HEK293 (cell line): ENCODE data around the gene SPA17.

Experiments
- CTCF ChIA-PET: fragments of 350-600 bp; formaldehyde crosslinking; extraction: SDS; loops from one replicate; lab custom pipeline; 2021; ENCODE audit warnings: antibody characterized with exemption; lab: Yijun Ruan, JAX
- POLR2A ChIA-PET: fragments of 300-600 bp; formaldehyde crosslinking; extraction: SDS; loops from one replicate; lab custom pipeline; 2020; ENCODE audit warnings: antibody characterized with exemption, inconsistent platforms; lab: Yijun Ruan, JAX
- H3K27ac ChIP-seq: fragments of 200-500 bp; sonication (Bioruptor generic); 2 replicates; pipeline ENCODE4 v1.5.1; 2014; ENCODE audit warnings: low read depth, low read length, control low read depth, inconsistent platforms; ENCODE audit errors: extremely low read depth
- H3K36me3 ChIP-seq, 2 experiments: fragments of 200-500 bp in 1 of 2; sonication (Bioruptor generic) in 1 of 2; 1 replicate in 1 of 2; 2 replicates in 1 of 2; pipeline ENCODE4 v1.5.1; 2014 to 2017; ENCODE audit warnings: inconsistent platforms in 2 of 2, low read length in 2 of 2; ENCODE audit not compliant: control insufficient read depth in 2 of 2, insufficient read depth in 1 of 2
- H3K4me1 ChIP-seq: fragments of 200-500 bp; sonication (Bioruptor generic); 2 replicates; pipeline ENCODE4 v1.5.1; 2014; ENCODE audit warnings: mild to moderate bottlenecking, low read length, inconsistent platforms; ENCODE audit not compliant: control insufficient read depth, insufficient read depth
- H3K4me3 ChIP-seq: 2 replicates; pipeline ENCODE4 v1.5.1; 2011; ENCODE audit warnings: low read depth, mild to moderate bottlenecking, control low read depth, low read length, moderate library complexity
- H3K9me3 ChIP-seq: fragments of 200-500 bp; sonication (Bioruptor generic); 2 replicates; pipeline ENCODE4 v1.5.1; 2014; ENCODE audit warnings: low read depth, low read length, inconsistent platforms; ENCODE audit not compliant: control insufficient read depth, insufficient read depth
- GLIS1 ChIP-seq: fragments of 450-650 bp; formaldehyde crosslinking; IDR thresholded peaks from 2 replicates; pipeline ENCODE4 v1.5.1; 2016; ENCODE audit warnings: missing biosample characterization, missing genetic modification characterization
- HOXC10 ChIP-seq: sonication (generic); formaldehyde crosslinking; IDR thresholded peaks from 2 replicates; pipeline ENCODE4 v1.8.1; 2023; ENCODE audit warnings: mild to moderate bottlenecking, missing genetic modification reagents
- IKZF3 ChIP-seq: fragments of 450-650 bp; IDR thresholded peaks from 2 replicates; pipeline ENCODE4 v1.5.0; 2018; ENCODE audit warnings: missing biosample characterization, mild to moderate bottlenecking, missing genetic modification characterization, moderate library complexity
- OVOL3 ChIP-seq: fragments of 450-650 bp; formaldehyde crosslinking; IDR thresholded peaks from 2 replicates; pipeline ENCODE4 v1.5.1; 2016; ENCODE audit warnings: missing biosample characterization, missing genetic modification characterization
- RBAK ChIP-seq: fragments of 450-650 bp; formaldehyde crosslinking; IDR thresholded peaks from 2 replicates; pipeline ENCODE4 v1.5.1; 2016; ENCODE audit warnings: missing biosample characterization, missing genetic modification characterization
- REPIN1 ChIP-seq: fragments of 450-650 bp; formaldehyde crosslinking; IDR thresholded peaks from 2 replicates; pipeline ENCODE4 v1.5.1; 2017; ENCODE audit warnings: missing biosample characterization, missing genetic modification characterization, low read depth
- SP7 ChIP-seq: fragments of 450-650 bp; formaldehyde crosslinking; IDR thresholded peaks from 2 replicates; pipeline ENCODE4 v1.5.1; 2016; ENCODE audit warnings: missing biosample characterization, missing genetic modification characterization
- ZNF184 ChIP-seq: fragments of 450-650 bp; IDR thresholded peaks from 2 replicates; pipeline ENCODE4 v1.5.1; 2018; ENCODE audit warnings: missing biosample characterization, mild to moderate bottlenecking, missing genetic modification characterization
- ZNF202 ChIP-seq: fragments of 450-650 bp; formaldehyde crosslinking; IDR thresholded peaks from 2 replicates; pipeline ENCODE4 v1.5.1; 2016; ENCODE audit warnings: missing biosample characterization, missing genetic modification characterization, borderline replicate concordance
- ZNF223 ChIP-seq: fragments of 450-650 bp; formaldehyde crosslinking; IDR thresholded peaks from 2 replicates; pipeline ENCODE4 v1.5.1; 2016; ENCODE audit warnings: missing biosample characterization, missing genetic modification characterization
- ZNF37A ChIP-seq: fragments of 450-650 bp; IDR thresholded peaks from 2 replicates; pipeline ENCODE4 v1.5.1; 2018; ENCODE audit warnings: missing biosample characterization, missing genetic modification characterization
- ZNF394 ChIP-seq: fragments of 450-650 bp; formaldehyde crosslinking; IDR thresholded peaks from 2 replicates; pipeline ENCODE4 v1.5.1; 2016; ENCODE audit warnings: missing biosample characterization, missing genetic modification characterization, mild to moderate bottlenecking, moderate library complexity, borderline replicate concordance
- ZNF521 ChIP-seq: fragments of 450-650 bp; formaldehyde crosslinking; IDR thresholded peaks from 2 replicates; pipeline ENCODE4 v1.5.1; 2017; ENCODE audit warnings: missing biosample characterization, mild to moderate bottlenecking, missing genetic modification characterization
- ZNF530 ChIP-seq: fragments of 450-650 bp; formaldehyde crosslinking; IDR thresholded peaks from 2 replicates; pipeline ENCODE4 v1.5.1; 2016; ENCODE audit warnings: low read depth, missing biosample characterization, missing genetic modification characterization
- ZNF560 ChIP-seq: fragments of 450-650 bp; formaldehyde crosslinking; IDR thresholded peaks from 2 replicates; pipeline ENCODE4 v1.5.1; 2017; ENCODE audit warnings: missing biosample characterization, missing genetic modification characterization, borderline replicate concordance
- ZNF600 ChIP-seq: fragments of 450-650 bp; formaldehyde crosslinking; IDR thresholded peaks from 2 replicates; pipeline ENCODE4 v1.5.1; 2016; ENCODE audit warnings: missing biosample characterization, missing genetic modification characterization
- ZNF658 ChIP-seq: fragments of 450-650 bp; formaldehyde crosslinking; IDR thresholded peaks from 2 replicates; pipeline ENCODE4; 2016; ENCODE audit warnings: missing biosample characterization, missing genetic modification characterization
- ZNF76 ChIP-seq: fragments of 450-650 bp; formaldehyde crosslinking; IDR thresholded peaks from 2 replicates; pipeline ENCODE4; 2016; ENCODE audit warnings: low read depth, missing biosample characterization, missing genetic modification characterization, borderline replicate concordance
- ZNF791 ChIP-seq: fragments of 450-650 bp; formaldehyde crosslinking; IDR thresholded peaks from 2 replicates; pipeline ENCODE4 v1.5.1; 2016; ENCODE audit warnings: missing biosample characterization, missing genetic modification characterization
- ZNF837 ChIP-seq: fragments of 450-650 bp; formaldehyde crosslinking; IDR thresholded peaks from 2 replicates; pipeline ENCODE4 v1.5.1; 2016; ENCODE audit warnings: missing biosample characterization, missing genetic modification characterization
- ZSCAN5A ChIP-seq: fragments of 450-650 bp; formaldehyde crosslinking; IDR thresholded peaks from 2 replicates; pipeline ENCODE4 v1.5.1; 2016; ENCODE audit warnings: missing biosample characterization, missing genetic modification characterization
- TF ChIP-seq, protein P1 (sequence below): sonication (generic); formaldehyde crosslinking; IDR thresholded peaks from 2 replicates; pipeline ENCODE4 v1.8.1; 2022; ENCODE audit warnings: mild to moderate bottlenecking, moderate library complexity, missing genetic modification reagents
- TF ChIP-seq, protein P2 (sequence below): fragments of 450-650 bp; formaldehyde crosslinking; IDR thresholded peaks from 2 replicates; pipeline ENCODE4 v1.5.0; 2017; ENCODE audit warnings: missing biosample characterization, missing genetic modification characterization, borderline replicate concordance
- TF ChIP-seq, protein P3 (sequence below): fragments of 450-650 bp; formaldehyde crosslinking; IDR thresholded peaks from 2 replicates; pipeline ENCODE4 v1.5.1; 2017; ENCODE audit warnings: missing biosample characterization, mild to moderate bottlenecking, missing genetic modification characterization, moderate library complexity

The SPA17 gene

DNA sequence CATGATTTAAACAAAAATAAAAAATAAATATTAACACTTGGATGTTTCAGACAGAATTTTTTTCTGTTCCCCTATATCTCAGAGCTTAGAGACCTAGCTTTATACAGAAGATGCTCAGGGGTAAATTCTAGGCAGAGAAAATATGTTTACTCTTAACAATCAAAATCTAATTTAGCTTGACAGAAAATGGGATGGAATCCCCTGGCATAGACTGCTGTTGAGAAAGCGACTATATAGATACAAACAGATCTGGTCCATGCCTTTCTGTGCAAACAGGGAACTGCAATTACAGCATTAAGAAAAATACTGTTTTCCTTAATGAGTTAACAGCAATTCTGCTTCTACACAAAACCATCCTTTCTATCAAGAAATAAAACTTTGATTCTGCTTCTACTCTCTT, 14.7 kb upstream of the SPA17 start (continued):
- TF ChIP-seq ZNF37A (tag by site-specific recombination) (no peak), REPIN1 (tag by site-specific recombination) (no peak), ZNF560 (tag by site-specific recombination) (no peak), HOXC10 (CRISPR knock-in tag) (no peak), ZNF600 (no peak)
- TF ChIP-seq, protein P1, sequence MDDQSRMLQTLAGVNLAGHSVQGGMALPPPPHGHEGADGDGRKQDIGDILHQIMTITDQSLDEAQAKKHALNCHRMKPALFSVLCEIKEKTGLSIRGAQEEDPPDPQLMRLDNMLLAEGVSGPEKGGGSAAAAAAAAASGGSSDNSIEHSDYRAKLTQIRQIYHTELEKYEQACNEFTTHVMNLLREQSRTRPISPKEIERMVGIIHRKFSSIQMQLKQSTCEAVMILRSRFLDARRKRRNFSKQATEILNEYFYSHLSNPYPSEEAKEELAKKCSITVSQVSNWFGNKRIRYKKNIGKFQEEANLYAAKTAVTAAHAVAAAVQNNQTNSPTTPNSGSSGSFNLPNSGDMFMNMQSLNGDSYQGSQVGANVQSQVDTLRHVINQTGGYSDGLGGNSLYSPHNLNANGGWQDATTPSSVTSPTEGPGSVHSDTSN (CRISPR knock-in tag) = no peak

GRCh38 chr11:124661553-124661952, 12.2 kb upstream of the SPA17 start:
- no peak for TF ChIP-seq ZNF837 (tag by site-specific recombination)
- TF ChIP-seq ZNF184 (tag by site-specific recombination) = no peak
- TF ChIP-seq ZNF202 = no peak
- no peak for TF ChIP-seq GLIS1 (tag by site-specific recombination)
- no peak for TF ChIP-seq ZNF530 (tag by site-specific recombination)
- no peak for TF ChIP-seq SP7 (tag by site-specific recombination)
- no peak for TF ChIP-seq ZNF394 (tag by site-specific recombination)
- TF ChIP-seq IKZF3 = no peak
- no peak for TF ChIP-seq ZNF658
- TF ChIP-seq REPIN1 (tag by site-specific recombination) = no peak
- TF ChIP-seq ZSCAN5A = no peak
- no peak for TF ChIP-seq ZNF791 (tag by site-specific recombination)
- TF ChIP-seq, all 188 proteins: peak for 0
- Histone ChIP-seq H3K36me3 (peaks cover 0 to 2% of the 10 kb centered on the region in 2 experiments; a peak in 1 of 3 replicates), H3K9me3 (no peaks in the 10 kb centered on the region), H3K27ac (no peak overlapping the region), H3K4me1 (no peaks in the 10 kb centered on the region), H3K4me3 (no peak overlapping the region)
- ChIA-PET POLR2A (no interaction called here), CTCF (interaction anchor here (0.6 to 2.0 kb wide), 5 partner anchors 17 to 175 kb away, joined by 3 to 9 read pairs (median 5); no protein-coding TSS in a partner anchor)

- no peaks in the 10 kb centered on the region for H3K9me3 ChIP-seq
- H3K4me1 ChIP-seq = no peaks in the 10 kb centered on the region
- no peak overlapping the region for H3K4me3 ChIP-seq
- peaks cover 0 to 3% of the 10 kb centered on the region in 2 experiments; a peak in 1 of 3 replicates for H3K36me3 ChIP-seq
- no peak for TF ChIP-seq OVOL3
- TF ChIP-seq, protein P2, sequence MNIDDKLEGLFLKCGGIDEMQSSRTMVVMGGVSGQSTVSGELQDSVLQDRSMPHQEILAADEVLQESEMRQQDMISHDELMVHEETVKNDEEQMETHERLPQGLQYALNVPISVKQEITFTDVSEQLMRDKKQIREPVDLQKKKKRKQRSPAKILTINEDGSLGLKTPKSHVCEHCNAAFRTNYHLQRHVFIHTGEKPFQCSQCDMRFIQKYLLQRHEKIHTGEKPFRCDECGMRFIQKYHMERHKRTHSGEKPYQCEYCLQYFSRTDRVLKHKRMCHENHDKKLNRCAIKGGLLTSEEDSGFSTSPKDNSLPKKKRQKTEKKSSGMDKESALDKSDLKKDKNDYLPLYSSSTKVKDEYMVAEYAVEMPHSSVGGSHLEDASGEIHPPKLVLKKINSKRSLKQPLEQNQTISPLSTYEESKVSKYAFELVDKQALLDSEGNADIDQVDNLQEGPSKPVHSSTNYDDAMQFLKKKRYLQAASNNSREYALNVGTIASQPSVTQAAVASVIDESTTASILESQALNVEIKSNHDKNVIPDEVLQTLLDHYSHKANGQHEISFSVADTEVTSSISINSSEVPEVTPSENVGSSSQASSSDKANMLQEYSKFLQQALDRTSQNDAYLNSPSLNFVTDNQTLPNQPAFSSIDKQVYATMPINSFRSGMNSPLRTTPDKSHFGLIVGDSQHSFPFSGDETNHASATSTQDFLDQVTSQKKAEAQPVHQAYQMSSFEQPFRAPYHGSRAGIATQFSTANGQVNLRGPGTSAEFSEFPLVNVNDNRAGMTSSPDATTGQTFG (tag by site-specific recombination) = no peak
- TF ChIP-seq, protein P3, sequence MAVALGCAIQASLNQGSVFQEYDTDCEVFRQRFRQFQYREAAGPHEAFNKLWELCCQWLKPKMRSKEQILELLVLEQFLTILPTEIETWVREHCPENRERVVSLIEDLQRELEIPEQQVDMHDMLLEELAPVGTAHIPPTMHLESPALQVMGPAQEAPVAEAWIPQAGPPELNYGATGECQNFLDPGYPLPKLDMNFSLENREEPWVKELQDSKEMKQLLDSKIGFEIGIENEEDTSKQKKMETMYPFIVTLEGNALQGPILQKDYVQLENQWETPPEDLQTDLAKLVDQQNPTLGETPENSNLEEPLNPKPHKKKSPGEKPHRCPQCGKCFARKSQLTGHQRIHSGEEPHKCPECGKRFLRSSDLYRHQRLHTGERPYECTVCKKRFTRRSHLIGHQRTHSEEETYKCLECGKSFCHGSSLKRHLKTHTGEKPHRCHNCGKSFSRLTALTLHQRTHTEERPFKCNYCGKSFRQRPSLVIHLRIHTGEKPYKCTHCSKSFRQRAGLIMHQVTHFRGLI (tag by site-specific recombination) = no peak
- no peak for TF ChIP-seq RBAK
- TF ChIP-seq ZNF223 = no peak
- TF ChIP-seq ZNF521 (tag by site-specific recombination) = no peak
- no peak for TF ChIP-seq ZNF184 (tag by site-specific recombination)
- TF ChIP-seq ZNF76 (tag by site-specific recombination) = no peak
- TF ChIP-seq, all 188 proteins: peak for 0
- ChIA-PET POLR2A (no interaction called here), CTCF (interaction anchor here (1.1 to 1.5 kb wide), 3 partner anchors 132 to 175 kb away, joined by 4 to 6 read pairs (median 5); no protein-coding TSS in a partner anchor)
- H3K27ac ChIP-seq = no peak overlapping the region
Measured at GRCh38 chr11:124662106-124662505, 11.6 kb upstream of the SPA17 start.
